Neural cell (in vitro differentiated cells): Measurements from ENCODE around the gene BRCA2. TPM values are rescaled to one million over a fixed set of nuclear protein-coding genes. Genes with fewer than 3 reads are reported as not detected.
A peak's percentile ranks its signal among the peaks of the same experiment; 100 is the strongest.

Experiments used
- H2AFZ ChIP-seq: fragments of 200-600, 300-800 bp; sonication (generic), shearing (Covaris generic); 2 replicates; pipeline ENCODE4 v1.6.0; 2014; ENCODE audit warnings: low read depth, mild to moderate bottlenecking, antibody characterized with exemption, low read length, moderate library complexity
- H3F3A ChIP-seq: fragments of 200-600 bp; shearing (Covaris generic); 2 replicates; pipeline ENCODE4 v1.6.1; 2016; ENCODE audit warnings: mild to moderate bottlenecking, moderate library complexity, mixed read lengths, antibody characterized with exemption, low read length; ENCODE audit not compliant: insufficient read depth, poor library complexity, severe bottlenecking
- H3K27ac ChIP-seq: fragments of 200-600, 300-800 bp; sonication (generic), shearing (Covaris generic); 2 replicates; pipeline ENCODE4 v1.5.1; 2014; ENCODE audit warnings: mild to moderate bottlenecking, low read length, moderate library complexity
- H3K27me3 ChIP-seq: fragments of 300-800, 200-600 bp; sonication (generic), shearing (Covaris generic); 2 replicates; pipeline ENCODE4 v1.6.0; 2014; ENCODE audit warnings: mild to moderate bottlenecking, low read depth, low read length, moderate library complexity; ENCODE audit not compliant: insufficient read depth
- H3K36me3 ChIP-seq: fragments of 300-800, 200-600 bp; sonication (generic), shearing (Covaris generic); 2 replicates; pipeline ENCODE4 v1.5.1; 2014; ENCODE audit warnings: mild to moderate bottlenecking, antibody characterized with exemption, low read length, moderate library complexity; ENCODE audit not compliant: insufficient read depth
- H3K4me2 ChIP-seq: fragments of 300-800, 200-600 bp; sonication (generic), shearing (Covaris generic); 2 replicates; pipeline ENCODE4 v1.6.0; 2014; ENCODE audit warnings: mild to moderate bottlenecking, low read length
- H3K4me3 ChIP-seq: fragments of 300-800, 200-600 bp; sonication (generic), shearing (Covaris generic); 2 replicates; pipeline ENCODE4 v1.5.1; 2014; ENCODE audit warnings: mild to moderate bottlenecking, low read length, moderate library complexity
- H3K79me2 ChIP-seq: fragments of 200-600 bp; shearing (Covaris generic); replicated peaks from 2 replicates; pipeline ENCODE4 v1.6.0; 2014; ENCODE audit warnings: mild to moderate bottlenecking, low read length, moderate library complexity; ENCODE audit not compliant: insufficient read depth
- H3K9ac ChIP-seq: fragments of 300-800, 200-600 bp; sonication (generic), shearing (Covaris generic); 2 replicates; pipeline ENCODE4 v1.6.1; 2016; ENCODE audit warnings: mild to moderate bottlenecking, low read length, mixed read lengths
- H3K9me2 ChIP-seq: fragments of 200-600 bp; shearing (Covaris generic); 2 replicates; pipeline ENCODE4 v1.6.1; 2016; ENCODE audit warnings: mild to moderate bottlenecking, low read length, mixed read lengths; ENCODE audit not compliant: insufficient read depth
- H3K9me3 ChIP-seq: fragments of 200-600, 300-800 bp; sonication (generic), shearing (Covaris generic); 2 replicates; pipeline ENCODE4 v1.6.1; 2016; ENCODE audit warnings: mild to moderate bottlenecking, mixed run types, low read length, moderate library complexity, mixed read lengths
- H4K20me1 ChIP-seq: fragments of 200-600 bp; shearing (Covaris generic); 2 replicates; pipeline ENCODE4 v1.6.1; 2016; ENCODE audit warnings: mild to moderate bottlenecking, mixed run types; ENCODE audit not compliant: insufficient read depth
- EP300 ChIP-seq: fragments of 450-650 bp; conservative IDR thresholded peaks from 2 replicates; pipeline ENCODE4 v1.6.1; 2014; ENCODE audit warnings: antibody characterized with exemption, mild to moderate bottlenecking, moderate library complexity; ENCODE audit not compliant: poor library complexity, severe bottlenecking
- EZH2 ChIP-seq: fragments of 200-600, 300-800 bp; shearing (Covaris generic), sonication (generic); IDR thresholded peaks from 2 replicates; pipeline ENCODE4 v1.6.1; 2014; ENCODE audit warnings: antibody characterized with exemption, low read length, borderline replicate concordance, mild to moderate bottlenecking; ENCODE audit not compliant: insufficient read depth, poor library complexity, severe bottlenecking
- MXI1 ChIP-seq: fragments of 450-650 bp; conservative IDR thresholded peaks from 2 replicates; pipeline ENCODE4 v1.6.1; 2014; ENCODE audit warnings: antibody characterized with exemption, mild to moderate bottlenecking; ENCODE audit not compliant: poor library complexity, severe bottlenecking
- POLR2AphosphoS5 ChIP-seq: IDR thresholded peaks from 2 replicates; pipeline ENCODE4 v1.6.1; 2012
- RAD21 ChIP-seq: fragments of 450-650 bp; conservative IDR thresholded peaks from 2 replicates; pipeline ENCODE4 v1.6.1; 2014; ENCODE audit warnings: antibody characterized with exemption, mild to moderate bottlenecking, moderate library complexity
- SMC3 ChIP-seq: fragments of 450-650 bp; conservative IDR thresholded peaks from 2 replicates; pipeline ENCODE4 v1.6.1; 2014; ENCODE audit warnings: antibody characterized with exemption, mild to moderate bottlenecking, moderate library complexity; ENCODE audit not compliant: poor library complexity
- TAF1 ChIP-seq: IDR thresholded peaks from 2 replicates; pipeline ENCODE4 v1.6.1; 2012; ENCODE audit warnings: low read depth
- polyA plus RNA-seq: library from polyadenylated mRNA; depleted of rRNA; stranded (reverse); fragments of >200 nt; gene quantifications from 2 replicates; pipeline ENCODE4 v1.2.3, GENCODE V29; 2014
- TF ChIP-seq, protein P1 (sequence below): IDR thresholded peaks from 2 replicates; pipeline ENCODE4 v1.6.1; 2012; ENCODE audit warnings: borderline replicate concordance
- TF ChIP-seq, protein P2 (sequence below): fragments of 450-650 bp; IDR thresholded peaks from 2 replicates; pipeline ENCODE4 v1.5.1; 2014; ENCODE audit warnings: antibody characterized with exemption, mild to moderate bottlenecking, moderate library complexity; ENCODE audit not compliant: poor library complexity, severe bottlenecking

The BRCA2 gene
- polyA plus RNA-seq, 1 donor from 2014 or later, result 0.11 TPM

DNA sequence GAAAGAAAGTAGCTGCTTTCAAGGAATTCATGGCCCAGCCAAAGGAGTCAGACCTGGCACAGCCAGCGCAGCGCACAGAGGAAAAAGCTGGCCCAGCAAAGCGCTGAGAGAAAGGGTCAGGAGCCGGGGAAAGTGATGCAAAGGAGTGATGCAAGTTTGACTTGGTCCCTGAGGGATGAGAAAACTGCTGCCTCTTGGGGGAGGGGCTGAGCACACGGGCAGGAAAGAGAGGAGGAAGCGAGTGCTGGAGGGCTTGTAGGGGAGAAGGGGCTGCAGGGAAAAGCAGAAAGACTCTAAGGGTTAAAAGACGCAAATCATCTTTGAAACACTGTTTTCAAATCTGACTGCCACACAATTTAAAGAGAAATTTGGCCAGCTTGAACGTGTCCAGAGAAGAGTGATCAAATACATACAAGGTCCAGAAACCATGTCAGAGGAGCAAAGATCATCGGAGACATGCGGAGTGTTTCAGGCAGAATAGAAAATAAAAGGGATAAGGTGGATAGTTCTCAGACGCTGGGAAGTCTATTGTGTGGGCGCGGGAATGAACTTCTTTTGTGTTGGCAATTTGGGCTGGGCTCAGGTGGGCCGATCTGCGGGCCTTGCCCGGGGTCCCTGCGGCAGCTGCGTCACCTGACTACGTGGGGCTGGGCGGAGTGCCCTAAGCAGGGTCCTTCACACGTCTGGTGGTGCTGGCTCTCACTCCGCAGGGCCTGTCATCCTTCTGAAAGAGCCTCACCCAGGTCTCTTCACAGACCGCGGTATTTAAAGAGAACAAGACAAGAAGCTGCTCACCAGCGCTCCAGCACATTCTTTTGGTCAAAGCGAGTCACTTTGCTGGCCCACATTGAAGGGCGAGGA, 94.5 kb downstream of the BRCA2 start:
- Histone ChIP-seq H3K9me3 (no peaks in the 10 kb centered on the region), H3K9ac (no peak overlapping the region), H3K27me3 (peaks cover 7% of the 10 kb centered on the region), H3F3A (no peaks in the 10 kb centered on the region), H3K4me2 (no peak overlapping the region), H3K9me2 (no peaks in the 10 kb centered on the region), H4K20me1 (no peaks in the 10 kb centered on the region), H3K79me2 (no peaks in the 10 kb centered on the region), H2AFZ (no peak overlapping the region), H3K36me3 (no peaks in the 10 kb centered on the region), H3K27ac (no peak overlapping the region), H3K4me3 (peak overlapping the region; percentile 40)
- TF ChIP-seq EP300 (no peak), RAD21 (no peak), POLR2AphosphoS5 (no peak), TAF1 (no peak), SMC3 (no peak), EZH2 (no peak), MXI1 (no peak)
- TF ChIP-seq, protein P1, sequence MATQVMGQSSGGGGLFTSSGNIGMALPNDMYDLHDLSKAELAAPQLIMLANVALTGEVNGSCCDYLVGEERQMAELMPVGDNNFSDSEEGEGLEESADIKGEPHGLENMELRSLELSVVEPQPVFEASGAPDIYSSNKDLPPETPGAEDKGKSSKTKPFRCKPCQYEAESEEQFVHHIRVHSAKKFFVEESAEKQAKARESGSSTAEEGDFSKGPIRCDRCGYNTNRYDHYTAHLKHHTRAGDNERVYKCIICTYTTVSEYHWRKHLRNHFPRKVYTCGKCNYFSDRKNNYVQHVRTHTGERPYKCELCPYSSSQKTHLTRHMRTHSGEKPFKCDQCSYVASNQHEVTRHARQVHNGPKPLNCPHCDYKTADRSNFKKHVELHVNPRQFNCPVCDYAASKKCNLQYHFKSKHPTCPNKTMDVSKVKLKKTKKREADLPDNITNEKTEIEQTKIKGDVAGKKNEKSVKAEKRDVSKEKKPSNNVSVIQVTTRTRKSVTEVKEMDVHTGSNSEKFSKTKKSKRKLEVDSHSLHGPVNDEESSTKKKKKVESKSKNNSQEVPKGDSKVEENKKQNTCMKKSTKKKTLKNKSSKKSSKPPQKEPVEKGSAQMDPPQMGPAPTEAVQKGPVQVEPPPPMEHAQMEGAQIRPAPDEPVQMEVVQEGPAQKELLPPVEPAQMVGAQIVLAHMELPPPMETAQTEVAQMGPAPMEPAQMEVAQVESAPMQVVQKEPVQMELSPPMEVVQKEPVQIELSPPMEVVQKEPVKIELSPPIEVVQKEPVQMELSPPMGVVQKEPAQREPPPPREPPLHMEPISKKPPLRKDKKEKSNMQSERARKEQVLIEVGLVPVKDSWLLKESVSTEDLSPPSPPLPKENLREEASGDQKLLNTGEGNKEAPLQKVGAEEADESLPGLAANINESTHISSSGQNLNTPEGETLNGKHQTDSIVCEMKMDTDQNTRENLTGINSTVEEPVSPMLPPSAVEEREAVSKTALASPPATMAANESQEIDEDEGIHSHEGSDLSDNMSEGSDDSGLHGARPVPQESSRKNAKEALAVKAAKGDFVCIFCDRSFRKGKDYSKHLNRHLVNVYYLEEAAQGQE, result no peak
- TF ChIP-seq, protein P2, sequence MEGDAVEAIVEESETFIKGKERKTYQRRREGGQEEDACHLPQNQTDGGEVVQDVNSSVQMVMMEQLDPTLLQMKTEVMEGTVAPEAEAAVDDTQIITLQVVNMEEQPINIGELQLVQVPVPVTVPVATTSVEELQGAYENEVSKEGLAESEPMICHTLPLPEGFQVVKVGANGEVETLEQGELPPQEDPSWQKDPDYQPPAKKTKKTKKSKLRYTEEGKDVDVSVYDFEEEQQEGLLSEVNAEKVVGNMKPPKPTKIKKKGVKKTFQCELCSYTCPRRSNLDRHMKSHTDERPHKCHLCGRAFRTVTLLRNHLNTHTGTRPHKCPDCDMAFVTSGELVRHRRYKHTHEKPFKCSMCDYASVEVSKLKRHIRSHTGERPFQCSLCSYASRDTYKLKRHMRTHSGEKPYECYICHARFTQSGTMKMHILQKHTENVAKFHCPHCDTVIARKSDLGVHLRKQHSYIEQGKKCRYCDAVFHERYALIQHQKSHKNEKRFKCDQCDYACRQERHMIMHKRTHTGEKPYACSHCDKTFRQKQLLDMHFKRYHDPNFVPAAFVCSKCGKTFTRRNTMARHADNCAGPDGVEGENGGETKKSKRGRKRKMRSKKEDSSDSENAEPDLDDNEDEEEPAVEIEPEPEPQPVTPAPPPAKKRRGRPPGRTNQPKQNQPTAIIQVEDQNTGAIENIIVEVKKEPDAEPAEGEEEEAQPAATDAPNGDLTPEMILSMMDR, result no peak

- Histone ChIP-seq H3K4me3 (no peak overlapping the region), H3K36me3 (no peaks in the 10 kb centered on the region), H2AFZ (no peak overlapping the region), H3K27me3 (peaks cover 7% of the 10 kb centered on the region), H3K4me2 (no peak overlapping the region), H3K9me2 (no peaks in the 10 kb centered on the region), H4K20me1 (no peaks in the 10 kb centered on the region), H3F3A (no peaks in the 10 kb centered on the region), H3K27ac (no peak overlapping the region), H3K9ac (no peak overlapping the region), H3K9me3 (no peaks in the 10 kb centered on the region), H3K79me2 (no peaks in the 10 kb centered on the region)
- TF ChIP-seq EP300 (no peak), MXI1 (no peak), SMC3 (no peak), EZH2 (no peak), POLR2AphosphoS5 (no peak), TAF1 (no peak), RAD21 (no peak)
- TF ChIP-seq, protein P2, result no peak
- TF ChIP-seq, protein P1, result no peak
These were observed 98.0 kb downstream of the BRCA2 start for GRCh38 chr13:32413284-32413683.
